Loucy (cell line): ENCODE data around the gene CLCA1.

Source experiments
- EZH2phosphoT487 ChIP-seq: fragments of 200-600 bp; IDR thresholded peaks from 2 replicates; pipeline ENCODE4 v1.6.1; 2018; ENCODE audit warnings: antibody characterized with exemption, mild to moderate bottlenecking, moderate library complexity, borderline replicate concordance
- TF ChIP-seq, protein P1 (sequence below): fragments of 200-600 bp; sonication (generic); conservative IDR thresholded peaks from 2 replicates; pipeline ENCODE4 v1.5.1; 2014; ENCODE audit warnings: mild to moderate bottlenecking, antibody characterized with exemption, low read length

DNA sequence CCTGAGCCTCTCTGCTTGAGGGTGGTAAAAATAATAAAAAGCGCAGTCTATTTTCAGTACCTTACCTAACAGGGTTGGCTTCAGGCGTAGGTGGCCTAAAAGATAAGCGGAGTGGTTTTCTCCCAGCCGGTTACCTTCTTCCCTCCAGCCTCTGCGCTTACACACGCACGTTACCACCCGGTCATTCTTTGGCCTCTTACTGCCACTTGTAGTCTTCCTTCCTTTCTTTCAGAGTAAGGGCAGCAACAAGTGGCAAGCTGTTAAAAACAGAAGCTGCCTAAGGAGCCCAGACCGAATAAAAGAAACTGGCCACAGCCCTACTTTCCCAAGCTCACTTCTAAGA is 35.4 kb downstream of the CLCA1 start:
- TF ChIP-seq, protein P1, sequence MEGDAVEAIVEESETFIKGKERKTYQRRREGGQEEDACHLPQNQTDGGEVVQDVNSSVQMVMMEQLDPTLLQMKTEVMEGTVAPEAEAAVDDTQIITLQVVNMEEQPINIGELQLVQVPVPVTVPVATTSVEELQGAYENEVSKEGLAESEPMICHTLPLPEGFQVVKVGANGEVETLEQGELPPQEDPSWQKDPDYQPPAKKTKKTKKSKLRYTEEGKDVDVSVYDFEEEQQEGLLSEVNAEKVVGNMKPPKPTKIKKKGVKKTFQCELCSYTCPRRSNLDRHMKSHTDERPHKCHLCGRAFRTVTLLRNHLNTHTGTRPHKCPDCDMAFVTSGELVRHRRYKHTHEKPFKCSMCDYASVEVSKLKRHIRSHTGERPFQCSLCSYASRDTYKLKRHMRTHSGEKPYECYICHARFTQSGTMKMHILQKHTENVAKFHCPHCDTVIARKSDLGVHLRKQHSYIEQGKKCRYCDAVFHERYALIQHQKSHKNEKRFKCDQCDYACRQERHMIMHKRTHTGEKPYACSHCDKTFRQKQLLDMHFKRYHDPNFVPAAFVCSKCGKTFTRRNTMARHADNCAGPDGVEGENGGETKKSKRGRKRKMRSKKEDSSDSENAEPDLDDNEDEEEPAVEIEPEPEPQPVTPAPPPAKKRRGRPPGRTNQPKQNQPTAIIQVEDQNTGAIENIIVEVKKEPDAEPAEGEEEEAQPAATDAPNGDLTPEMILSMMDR = no peak
- TF ChIP-seq EZH2phosphoT487 = no peak
